WTC11 (cell line): ENCODE measurements around the gene CAMK1G. TPM values are rescaled to one million over a fixed set of nuclear protein-coding genes. Genes with fewer than 3 reads are reported as not detected.
A peak's percentile ranks its signal among the peaks of the same experiment; 100 is the strongest.

ENCODE experiments used
- ATAC-seq: fragments of 200-7000 bp; cut with Tn5 transposase; 2 replicates; pipeline ENCODE4 v1.10.0; 2021; ENCODE audit warnings: mild to moderate bottlenecking, moderate library complexity
- CTCF ChIA-PET: fragments of 300-600 bp; sonication (Branson Sonifier 250); formaldehyde crosslinking; loops from one replicate; lab custom pipeline; 2021; ENCODE audit warnings: antibody characterized with exemption; lab: Charles Lee
- POLR2A ChIA-PET: fragments of 350-600 bp; sonication (Branson Sonifier 250); formaldehyde crosslinking; loops from one replicate; lab custom pipeline; 2021; ENCODE audit warnings: antibody characterized with exemption; lab: Charles Lee
- DNase-seq: peaks from one replicate; pipeline ENCODE4 v3.0.0; 2021; ENCODE audit warnings: low spot score
- H3K27ac Mint-ChIP-seq: 2 replicates; pipeline ENCODE4 v1.8.0; 2021; ENCODE audit warnings: mixed read lengths
- H3K27me3 Mint-ChIP-seq: 2 replicates; pipeline ENCODE4 v1.8.0; 2021; ENCODE audit warnings: low read depth, mild to moderate bottlenecking, moderate library complexity, mixed read lengths
- H3K36me3 Mint-ChIP-seq: 2 replicates; pipeline ENCODE4 v1.8.0; 2021; ENCODE audit warnings: mixed read lengths
- H3K4me1 Mint-ChIP-seq: 2 replicates; pipeline ENCODE4 v1.8.0; 2022; ENCODE audit warnings: mixed read lengths
- H3K4me3 Mint-ChIP-seq: 2 replicates; pipeline ENCODE4 v1.8.0; 2021; ENCODE audit warnings: mild to moderate bottlenecking, moderate library complexity, mixed read lengths
- H3K9me3 Mint-ChIP-seq: 2 replicates; pipeline ENCODE4 v1.8.0; 2021; ENCODE audit warnings: mixed read lengths
- AR ChIP-seq: fragments of 250-450 bp; sonication (Bioruptor Pico); IDR thresholded peaks from 2 replicates; pipeline ENCODE4 v1.9.0; 2021; ENCODE audit warnings: mild to moderate bottlenecking
- CREM ChIP-seq: sonication (generic); formaldehyde crosslinking; IDR thresholded peaks from 2 replicates; pipeline ENCODE4 v1.8.1; 2022; ENCODE audit warnings: mild to moderate bottlenecking, missing genetic modification reagents, moderate library complexity
- FOXP4 ChIP-seq: sonication (generic); formaldehyde crosslinking; IDR thresholded peaks from 2 replicates; pipeline ENCODE4 v1.8.0; 2022; ENCODE audit warnings: mild to moderate bottlenecking, missing genetic modification reagents
- GRHL2 ChIP-seq: fragments of 250-450 bp; sonication (Bioruptor Pico); IDR thresholded peaks from 2 replicates; pipeline ENCODE4 v1.8.0; 2022; ENCODE audit warnings: mild to moderate bottlenecking, moderate library complexity; ENCODE audit not compliant: insufficient replicate concordance, severe bottlenecking
- HMGA2 ChIP-seq: fragments of 250-450 bp; sonication (Bioruptor Pico); IDR thresholded peaks from 2 replicates; pipeline ENCODE4 v1.4.0; 2021; ENCODE audit warnings: mild to moderate bottlenecking, moderate library complexity
- JUN ChIP-seq: sonication (generic); formaldehyde crosslinking; IDR thresholded peaks from 2 replicates; pipeline ENCODE4 v1.8.0; 2023; ENCODE audit warnings: mild to moderate bottlenecking, missing genetic modification reagents
- MXD4 ChIP-seq: fragments of 250-450 bp; sonication (Bioruptor Pico); IDR thresholded peaks from 2 replicates; pipeline ENCODE4 v1.8.0; 2021; ENCODE audit warnings: mild to moderate bottlenecking, moderate library complexity, borderline replicate concordance
- NFYB ChIP-seq: sonication (generic); formaldehyde crosslinking; conservative IDR thresholded peaks from 2 replicates; pipeline ENCODE4 v1.8.0; 2022; ENCODE audit warnings: low read depth, missing genetic modification reagents
- PREB ChIP-seq: sonication (generic); formaldehyde crosslinking; IDR thresholded peaks from 2 replicates; pipeline ENCODE4 v1.8.1; 2022; ENCODE audit warnings: mild to moderate bottlenecking, missing genetic modification reagents, moderate library complexity, borderline replicate concordance
- RORB ChIP-seq: fragments of 250-450 bp; sonication (Bioruptor Pico); IDR thresholded peaks from 2 replicates; pipeline ENCODE4 v1.9.0; 2021; ENCODE audit warnings: mild to moderate bottlenecking
- TCF7 ChIP-seq: sonication (generic); formaldehyde crosslinking; IDR thresholded peaks from 2 replicates; pipeline ENCODE4 v1.8.0; 2022; ENCODE audit warnings: mild to moderate bottlenecking, low read depth, missing genetic modification reagents, moderate library complexity
- ZMAT4 ChIP-seq: fragments of 250-450 bp; sonication (Bioruptor Pico); IDR thresholded peaks from 2 replicates; pipeline ENCODE4 v1.9.0; 2021; ENCODE audit warnings: mild to moderate bottlenecking
- ZNF219 ChIP-seq: sonication (generic); formaldehyde crosslinking; IDR thresholded peaks from 2 replicates; pipeline ENCODE4 v1.8.0; 2023; ENCODE audit warnings: missing genetic modification reagents, mild to moderate bottlenecking, borderline replicate concordance
- ZNF281 ChIP-seq: sonication (generic); formaldehyde crosslinking; IDR thresholded peaks from 2 replicates; pipeline ENCODE4 v1.8.0; 2023; ENCODE audit warnings: mild to moderate bottlenecking, missing genetic modification reagents
- ZNF423 ChIP-seq: fragments of 250-450 bp; sonication (Bioruptor Pico); IDR thresholded peaks from 2 replicates; pipeline ENCODE4 v2.1.2; 2022; ENCODE audit warnings: mild to moderate bottlenecking, moderate library complexity
- ZNF512 ChIP-seq: sonication (generic); formaldehyde crosslinking; IDR thresholded peaks from 2 replicates; pipeline ENCODE4 v1.8.1; 2022; ENCODE audit warnings: missing genetic modification reagents, borderline replicate concordance
- total RNA-seq: library from RNA; stranded (reverse); gene quantifications from 3 replicates; pipeline ENCODE4 v1.2.3, GENCODE V29; 2021
- TF ChIP-seq, protein P1 (sequence below): sonication (generic); formaldehyde crosslinking; IDR thresholded peaks from 2 replicates; pipeline ENCODE4 v1.8.1; 2022; ENCODE audit warnings: mild to moderate bottlenecking, moderate library complexity, missing genetic modification reagents
- TF ChIP-seq, protein P2 (sequence below): sonication (generic); formaldehyde crosslinking; IDR thresholded peaks from 2 replicates; pipeline ENCODE4 v1.8.1; 2023; ENCODE audit warnings: mild to moderate bottlenecking, missing genetic modification reagents

CAMK1G gene
- total RNA-seq, 1 experiment from 2014 or later: 0.28 TPM

DNA sequence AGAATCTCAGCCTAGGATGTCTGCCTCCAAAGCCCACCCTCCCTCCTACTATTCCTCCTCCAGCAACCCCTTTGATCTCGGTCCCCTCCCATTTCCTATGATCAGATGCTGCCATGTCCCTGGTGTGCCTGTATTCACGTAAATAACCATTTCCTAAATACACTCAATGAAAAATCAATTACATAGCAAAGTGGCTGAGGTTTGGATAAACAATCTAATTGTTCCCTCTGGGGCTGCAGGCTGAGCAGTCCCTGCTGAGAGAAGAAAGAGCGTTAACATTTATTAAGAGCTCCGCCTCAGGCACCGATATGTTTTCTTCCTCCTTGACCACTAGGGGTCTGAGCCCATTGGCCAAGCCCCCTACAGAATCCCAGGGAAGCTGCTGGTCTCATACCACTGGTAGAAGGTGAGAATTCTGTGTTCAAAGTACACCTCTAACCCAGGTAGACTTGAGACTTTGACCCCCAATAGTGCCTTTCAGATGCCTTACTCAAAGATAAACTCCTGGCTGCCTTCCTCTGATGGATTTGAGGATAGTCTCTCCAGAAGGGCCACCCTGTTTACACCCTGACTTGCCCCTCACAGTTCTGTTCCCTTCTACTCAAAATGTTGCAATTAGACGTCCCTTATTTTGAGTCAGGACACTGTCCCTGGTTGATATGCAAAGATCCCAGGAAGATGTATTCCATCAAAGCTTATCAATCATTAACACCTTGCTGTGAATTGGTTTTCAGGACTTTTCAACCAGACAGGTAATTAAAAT, 33.9 kb upstream of the CAMK1G start:
- no peak for TF ChIP-seq RORB (CRISPR knock-in tag)
- TF ChIP-seq ZMAT4 (CRISPR knock-in tag): no peak
- no peak for TF ChIP-seq ZNF281
- no peak for TF ChIP-seq NFYB (CRISPR knock-in tag)
- no peak for TF ChIP-seq ZNF219 (CRISPR knock-in tag)
- no peak for TF ChIP-seq MXD4 (CRISPR knock-in tag)
- TF ChIP-seq ZNF512: no peak
- TF ChIP-seq, protein P1, sequence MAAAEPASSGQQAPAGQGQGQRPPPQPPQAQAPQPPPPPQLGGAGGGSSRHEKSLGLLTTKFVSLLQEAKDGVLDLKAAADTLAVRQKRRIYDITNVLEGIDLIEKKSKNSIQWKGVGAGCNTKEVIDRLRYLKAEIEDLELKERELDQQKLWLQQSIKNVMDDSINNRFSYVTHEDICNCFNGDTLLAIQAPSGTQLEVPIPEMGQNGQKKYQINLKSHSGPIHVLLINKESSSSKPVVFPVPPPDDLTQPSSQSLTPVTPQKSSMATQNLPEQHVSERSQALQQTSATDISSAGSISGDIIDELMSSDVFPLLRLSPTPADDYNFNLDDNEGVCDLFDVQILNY (CRISPR knock-in tag): no peak
- TF ChIP-seq HMGA2 (CRISPR knock-in tag): no peak
- TF ChIP-seq ZNF423 (CRISPR knock-in tag): no peak
- TF ChIP-seq, protein P2, sequence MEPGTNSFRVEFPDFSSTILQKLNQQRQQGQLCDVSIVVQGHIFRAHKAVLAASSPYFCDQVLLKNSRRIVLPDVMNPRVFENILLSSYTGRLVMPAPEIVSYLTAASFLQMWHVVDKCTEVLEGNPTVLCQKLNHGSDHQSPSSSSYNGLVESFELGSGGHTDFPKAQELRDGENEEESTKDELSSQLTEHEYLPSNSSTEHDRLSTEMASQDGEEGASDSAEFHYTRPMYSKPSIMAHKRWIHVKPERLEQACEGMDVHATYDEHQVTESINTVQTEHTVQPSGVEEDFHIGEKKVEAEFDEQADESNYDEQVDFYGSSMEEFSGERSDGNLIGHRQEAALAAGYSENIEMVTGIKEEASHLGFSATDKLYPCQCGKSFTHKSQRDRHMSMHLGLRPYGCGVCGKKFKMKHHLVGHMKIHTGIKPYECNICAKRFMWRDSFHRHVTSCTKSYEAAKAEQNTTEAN (CRISPR knock-in tag): no peak
- no peak for TF ChIP-seq GRHL2 (CRISPR knock-in tag)
- TF ChIP-seq PREB: no peak
- TF ChIP-seq TCF7 (CRISPR knock-in tag): no peak
- no peak for TF ChIP-seq CREM (CRISPR knock-in tag)
- TF ChIP-seq JUN (CRISPR knock-in tag): no peak
- TF ChIP-seq AR (CRISPR knock-in tag): no peak
- no peak for TF ChIP-seq FOXP4
- H3K36me3 Mint-ChIP-seq: no peaks in the 10 kb centered on the region
- no peaks in the 10 kb centered on the region for H3K9me3 Mint-ChIP-seq
- H3K27me3 Mint-ChIP-seq: peaks cover 55% of the 10 kb centered on the region
- DNase-seq (peak; percentile 50), ATAC-seq (peak; percentile 85)
- POLR2A ChIA-PET: no interaction called here
- H3K4me1 Mint-ChIP-seq: peaks cover 36% of the 10 kb centered on the region
- peak overlapping the region; percentile 54 for H3K4me3 Mint-ChIP-seq
- no peak overlapping the region for H3K27ac Mint-ChIP-seq
- CTCF ChIA-PET: interaction anchor here (0.6 to 3.0 kb wide), 29 partner anchors 11 to 391 kb away, joined by 3 to 45 read pairs (median 4); partner anchors contain the start of gene CAMK1G
